Upper lobe of right lung (tissue), 1 donor: ENCODE data around the gene MYO18A. TPM values are rescaled to one million over a fixed set of nuclear protein-coding genes. Genes with fewer than 3 reads are reported as not detected.
"Not testable (repeated sequence)": the region's sequence is repeated elsewhere in the genome, so short reads cannot be mapped to it uniquely, and the experiment has no call there.

Experiments used
- ATAC-seq: fragments of 200-7000 bp; cut with Tn5 transposase; one replicate; pipeline ENCODE4 v1.9.1; 2020; ENCODE audit warnings: mild to moderate bottlenecking, moderate library complexity
- DNase-seq: peaks from one replicate; pipeline ENCODE4 v3.0.0-alpha.2; 2020
- H3K27ac ChIP-seq: fragments of 200-600 bp; one replicate; pipeline ENCODE4 v1.8.0; 2022
- H3K27me3 ChIP-seq: fragments of 200-600 bp; one replicate; pipeline ENCODE4 v1.8.0; 2022; ENCODE audit warnings: mild to moderate bottlenecking
- H3K36me3 ChIP-seq: fragments of 200-600 bp; one replicate; pipeline ENCODE4 v1.8.0; 2022
- H3K4me1 ChIP-seq: fragments of 200-600 bp; one replicate; pipeline ENCODE4 v1.8.0; 2022
- H3K4me3 ChIP-seq: fragments of 200-600 bp; one replicate; pipeline ENCODE4 v1.8.0; 2022; ENCODE audit warnings: mild to moderate bottlenecking
- H3K9me3 ChIP-seq: fragments of 200-600 bp; one replicate; pipeline ENCODE4 v1.8.0; 2022
- intact Hi-C: fragments of 100-400 bp; cut with DNase I; formaldehyde crosslinking; loops from one replicate; pipeline ENCODE4 v1.11.0; 2022
- total RNA-seq: library from RNA; stranded (reverse); fragmentation: NEBNext Ultra II Directional; extraction: Animal tissue kit (Norgen Biotek cat#: 25700); gene quantifications from one replicate; pipeline ENCODE4 v1.2.1, GENCODE V29; 2021
- TF ChIP-seq, protein P1 (sequence below): fragments of 200-600 bp; IDR thresholded peaks from one replicate; pipeline ENCODE4 v1.8.0; 2022; ENCODE audit warnings: antibody characterized with exemption
- donor health status: DM: no; HTN: yes; CAD: no; lungs with severe emphysema.

Gene MYO18A
- total RNA-seq, 1 donor from 2014 or later, result 51.0 TPM

- Histone ChIP-seq H3K4me1 (peaks cover 43% of the 10 kb centered on the region), H3K27me3 (no peaks in the 10 kb centered on the region), H3K36me3 (no peaks in the 10 kb centered on the region), H3K4me3 (peak overlapping the region; percentile 58), H3K27ac (peak overlapping the region; percentile 88), H3K9me3 (no peaks in the 10 kb centered on the region)
- intact Hi-C loops, result loop anchor here (5.0 kb wide), 1 partner anchor 69 kb away; no protein-coding TSS in a partner anchor
- DNase-seq (peak; percentile 83), ATAC-seq (peak; percentile 64)
- TF ChIP-seq, protein P1, sequence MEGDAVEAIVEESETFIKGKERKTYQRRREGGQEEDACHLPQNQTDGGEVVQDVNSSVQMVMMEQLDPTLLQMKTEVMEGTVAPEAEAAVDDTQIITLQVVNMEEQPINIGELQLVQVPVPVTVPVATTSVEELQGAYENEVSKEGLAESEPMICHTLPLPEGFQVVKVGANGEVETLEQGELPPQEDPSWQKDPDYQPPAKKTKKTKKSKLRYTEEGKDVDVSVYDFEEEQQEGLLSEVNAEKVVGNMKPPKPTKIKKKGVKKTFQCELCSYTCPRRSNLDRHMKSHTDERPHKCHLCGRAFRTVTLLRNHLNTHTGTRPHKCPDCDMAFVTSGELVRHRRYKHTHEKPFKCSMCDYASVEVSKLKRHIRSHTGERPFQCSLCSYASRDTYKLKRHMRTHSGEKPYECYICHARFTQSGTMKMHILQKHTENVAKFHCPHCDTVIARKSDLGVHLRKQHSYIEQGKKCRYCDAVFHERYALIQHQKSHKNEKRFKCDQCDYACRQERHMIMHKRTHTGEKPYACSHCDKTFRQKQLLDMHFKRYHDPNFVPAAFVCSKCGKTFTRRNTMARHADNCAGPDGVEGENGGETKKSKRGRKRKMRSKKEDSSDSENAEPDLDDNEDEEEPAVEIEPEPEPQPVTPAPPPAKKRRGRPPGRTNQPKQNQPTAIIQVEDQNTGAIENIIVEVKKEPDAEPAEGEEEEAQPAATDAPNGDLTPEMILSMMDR, result no peak
Measured at GRCh38 chr17:29148257-29148789, 31.9 kb downstream of the MYO18A start.

GRCh38 chr17:29147682-29148081 lies 32.5 kb downstream of the MYO18A start:
- no peaks in the 10 kb centered on the region for H3K27me3 ChIP-seq
- peaks cover 43% of the 10 kb centered on the region for H3K4me1 ChIP-seq
- no peak overlapping the region for H3K4me3 ChIP-seq
- no peak for ATAC-seq
- intact Hi-C loops, result loop anchor here (5.0 kb wide), 1 partner anchor 70 kb away; no protein-coding TSS in a partner anchor
- no peaks in the 10 kb centered on the region for H3K9me3 ChIP-seq
- H3K27ac ChIP-seq, result no peak overlapping the region
- TF ChIP-seq, protein P1, result no peak
- no peak for DNase-seq
- H3K36me3 ChIP-seq, result no peaks in the 10 kb centered on the region

DNA sequence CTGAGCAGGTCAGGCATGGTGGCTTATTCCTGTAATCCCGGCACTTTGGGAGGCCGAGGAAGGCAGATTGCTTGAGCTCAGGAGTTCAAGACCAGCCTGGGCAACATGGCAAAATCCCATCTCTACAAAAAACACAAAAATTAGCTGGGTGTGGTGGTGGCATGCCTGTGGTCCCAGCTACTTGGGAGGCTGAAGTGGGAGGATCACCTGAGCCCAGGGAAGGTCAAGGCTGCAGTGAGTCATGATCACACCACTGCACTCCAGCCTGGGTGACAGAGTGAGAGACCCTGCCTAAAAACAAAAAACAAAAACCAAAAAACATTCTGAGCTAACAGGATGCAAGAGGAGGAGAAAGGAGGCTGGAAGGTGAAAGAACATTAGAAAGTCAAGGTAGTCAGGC lies 33.0 kb downstream of the MYO18A start:
- H3K4me3 ChIP-seq, H3K27me3 ChIP-seq, H3K27ac ChIP-seq, DNase-seq, ATAC-seq, H3K36me3 ChIP-seq, H3K9me3 ChIP-seq: not testable (repeated sequence)
- H3K4me1 ChIP-seq, result peaks cover 43% of the 10 kb centered on the region
- intact Hi-C loops, result loop anchor here (5.0 kb wide), 1 partner anchor 70 kb away; no protein-coding TSS in a partner anchor

- Histone ChIP-seq H3K4me1 (peaks cover 46% of the 10 kb centered on the region), H3K27ac (no peak overlapping the region), H3K9me3 (no peaks in the 10 kb centered on the region), H3K4me3 (no peak overlapping the region), H3K36me3 (no peaks in the 10 kb centered on the region), H3K27me3 (no peaks in the 10 kb centered on the region)
- no peak for DNase-seq
- no peak for ATAC-seq
- TF ChIP-seq, protein P1, result no peak
- intact Hi-C loops, result loop anchor here (5.0 kb wide), 1 partner anchor 71 kb away; no protein-coding TSS in a partner anchor
Measured at GRCh38 chr17:29146369-29146972, 33.7 kb downstream of the MYO18A start.

GRCh38 chr17:29145289-29146073 lies 34.7 kb downstream of the MYO18A start:
- TF ChIP-seq, protein P1, result peak; percentile 71
- H3K36me3 ChIP-seq, result no peaks in the 10 kb centered on the region
- H3K27ac ChIP-seq, result peak overlapping the region; percentile 65
- intact Hi-C loops, result loop anchor here (5.0 kb wide), 1 partner anchor 72 kb away; no protein-coding TSS in a partner anchor
- ATAC-seq, result peak; percentile 71
- no peaks in the 10 kb centered on the region for H3K9me3 ChIP-seq
- H3K27me3 ChIP-seq, result no peaks in the 10 kb centered on the region
- H3K4me3 ChIP-seq, result no peak overlapping the region
- H3K4me1 ChIP-seq, result peaks cover 54% of the 10 kb centered on the region
- DNase-seq, result peak; percentile 85

DNA sequence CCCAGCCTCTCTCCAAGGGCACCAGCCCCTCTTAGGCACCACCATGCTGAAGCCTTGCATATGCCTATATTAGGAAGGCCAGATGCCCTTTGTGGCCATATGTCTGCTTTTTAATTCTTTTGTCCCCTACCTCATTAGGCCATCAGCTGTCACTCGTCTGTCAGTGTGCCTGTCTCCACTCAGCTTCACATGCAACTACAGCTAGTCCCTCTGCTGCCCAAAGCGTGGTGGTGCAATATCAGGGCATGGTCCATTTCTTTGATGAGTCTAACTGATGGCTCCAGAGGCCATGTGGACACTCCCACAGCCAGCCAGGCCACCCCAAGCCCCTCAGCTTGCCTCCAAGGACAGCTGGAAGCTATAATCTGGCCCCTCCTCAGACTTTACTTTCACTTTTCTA lies 36.3 kb downstream of the MYO18A start:
- no peaks in the 10 kb centered on the region for H3K9me3 ChIP-seq
- ATAC-seq, result no peak
- H3K27me3 ChIP-seq, result no peaks in the 10 kb centered on the region
- peaks cover 56% of the 10 kb centered on the region for H3K4me1 ChIP-seq
- intact Hi-C loops, result no loop called here
- no peak overlapping the region for H3K4me3 ChIP-seq
- DNase-seq, result no peak
- no peak overlapping the region for H3K27ac ChIP-seq
- H3K36me3 ChIP-seq, result no peaks in the 10 kb centered on the region
- TF ChIP-seq, protein P1, result peak; percentile 40
